ENCODE data around the gene TNRC18. TPM values are rescaled to one million over a fixed set of nuclear protein-coding genes. Genes with fewer than 3 reads are reported as not detected.

Gene TNRC18
- total and polyA plus RNA-seq, 9 donors = 48.6 to 153 (median 91.8) TPM

Other genes starting within 250 kb of the TNRC18 start
- 10 to 100 TPM; 34.6 to 53.8 (median 48.6) TPM for gene WIPI2, start 233.6 kb downstream of the TNRC18 start, total RNA-seq
- 10 to 100 TPM; 34.6 to 65.0 TPM for gene WIPI2, start 233.6 kb downstream of the TNRC18 start, polyA plus RNA-seq
- gene SLC29A4, start 140.9 kb downstream of the TNRC18 start, total RNA-seq = 1 to 10 TPM; 1.1 to 9.9 (median 2.2) TPM
- gene SLC29A4, start 140.9 kb downstream of the TNRC18 start, polyA plus RNA-seq = 1 to 10 TPM; 2.1 to 2.9 TPM
- gene FBXL18, start 90.0 kb upstream of the TNRC18 start, total RNA-seq = 1 to 10 TPM; 2.1 to 8.8 (median 6.1) TPM
- 1 to 10 TPM; 1.3 to 1.9 TPM for gene FBXL18, start 90.0 kb upstream of the TNRC18 start, polyA plus RNA-seq
- gene ACTB, start 106.8 kb upstream of the TNRC18 start, total RNA-seq = 1,000 to 10,000 TPM; 1,260 to 4,608 (median 3,127) TPM
- 1,000 to 10,000 TPM; 1,910 to 5,835 TPM for gene ACTB, start 106.8 kb upstream of the TNRC18 start, polyA plus RNA-seq
- gene FSCN1, start 169.0 kb upstream of the TNRC18 start, total RNA-seq = 100 to 1,000 TPM in 3 of 7 donors, 10 to 100 TPM in 4; 55.3 to 182 (median 96.0) TPM
- 10 to 100 TPM; 12.9 to 57.7 TPM for gene FSCN1, start 169.0 kb upstream of the TNRC18 start, polyA plus RNA-seq